ENCODE results near the gene CERS6.

DNA sequence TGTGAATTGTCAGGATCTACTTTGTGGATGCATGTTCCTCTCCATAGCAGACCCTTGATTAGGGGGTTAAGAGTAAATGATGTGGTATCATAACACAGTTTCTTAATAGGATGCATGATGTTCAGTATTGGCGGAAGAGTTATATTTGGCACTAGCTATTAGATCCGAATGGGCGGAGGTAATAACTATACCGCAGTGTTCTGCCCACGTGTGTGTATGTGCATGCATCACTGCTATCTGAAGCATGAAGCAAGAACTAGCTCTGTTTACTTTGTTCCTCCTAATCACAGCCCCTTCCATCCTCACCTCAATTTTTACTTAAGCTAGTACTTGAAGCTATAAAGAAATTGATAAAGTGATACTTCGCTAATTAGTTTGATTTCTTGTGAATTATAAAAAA lies 186.8 kb downstream of the CERS6 start:
- TF ChIP-seq, protein P1, sequence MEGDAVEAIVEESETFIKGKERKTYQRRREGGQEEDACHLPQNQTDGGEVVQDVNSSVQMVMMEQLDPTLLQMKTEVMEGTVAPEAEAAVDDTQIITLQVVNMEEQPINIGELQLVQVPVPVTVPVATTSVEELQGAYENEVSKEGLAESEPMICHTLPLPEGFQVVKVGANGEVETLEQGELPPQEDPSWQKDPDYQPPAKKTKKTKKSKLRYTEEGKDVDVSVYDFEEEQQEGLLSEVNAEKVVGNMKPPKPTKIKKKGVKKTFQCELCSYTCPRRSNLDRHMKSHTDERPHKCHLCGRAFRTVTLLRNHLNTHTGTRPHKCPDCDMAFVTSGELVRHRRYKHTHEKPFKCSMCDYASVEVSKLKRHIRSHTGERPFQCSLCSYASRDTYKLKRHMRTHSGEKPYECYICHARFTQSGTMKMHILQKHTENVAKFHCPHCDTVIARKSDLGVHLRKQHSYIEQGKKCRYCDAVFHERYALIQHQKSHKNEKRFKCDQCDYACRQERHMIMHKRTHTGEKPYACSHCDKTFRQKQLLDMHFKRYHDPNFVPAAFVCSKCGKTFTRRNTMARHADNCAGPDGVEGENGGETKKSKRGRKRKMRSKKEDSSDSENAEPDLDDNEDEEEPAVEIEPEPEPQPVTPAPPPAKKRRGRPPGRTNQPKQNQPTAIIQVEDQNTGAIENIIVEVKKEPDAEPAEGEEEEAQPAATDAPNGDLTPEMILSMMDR (conservative IDR thresholded peaks at IDR 0.05; ENCODE audit: low read depth in 2 of 2): no peak
- TF ChIP-seq ZNF331 (CRISPR knock-in tag; IDR thresholded peaks at IDR 0.05; ENCODE audit: low read depth): no peak
- TF ChIP-seq, protein P2, sequence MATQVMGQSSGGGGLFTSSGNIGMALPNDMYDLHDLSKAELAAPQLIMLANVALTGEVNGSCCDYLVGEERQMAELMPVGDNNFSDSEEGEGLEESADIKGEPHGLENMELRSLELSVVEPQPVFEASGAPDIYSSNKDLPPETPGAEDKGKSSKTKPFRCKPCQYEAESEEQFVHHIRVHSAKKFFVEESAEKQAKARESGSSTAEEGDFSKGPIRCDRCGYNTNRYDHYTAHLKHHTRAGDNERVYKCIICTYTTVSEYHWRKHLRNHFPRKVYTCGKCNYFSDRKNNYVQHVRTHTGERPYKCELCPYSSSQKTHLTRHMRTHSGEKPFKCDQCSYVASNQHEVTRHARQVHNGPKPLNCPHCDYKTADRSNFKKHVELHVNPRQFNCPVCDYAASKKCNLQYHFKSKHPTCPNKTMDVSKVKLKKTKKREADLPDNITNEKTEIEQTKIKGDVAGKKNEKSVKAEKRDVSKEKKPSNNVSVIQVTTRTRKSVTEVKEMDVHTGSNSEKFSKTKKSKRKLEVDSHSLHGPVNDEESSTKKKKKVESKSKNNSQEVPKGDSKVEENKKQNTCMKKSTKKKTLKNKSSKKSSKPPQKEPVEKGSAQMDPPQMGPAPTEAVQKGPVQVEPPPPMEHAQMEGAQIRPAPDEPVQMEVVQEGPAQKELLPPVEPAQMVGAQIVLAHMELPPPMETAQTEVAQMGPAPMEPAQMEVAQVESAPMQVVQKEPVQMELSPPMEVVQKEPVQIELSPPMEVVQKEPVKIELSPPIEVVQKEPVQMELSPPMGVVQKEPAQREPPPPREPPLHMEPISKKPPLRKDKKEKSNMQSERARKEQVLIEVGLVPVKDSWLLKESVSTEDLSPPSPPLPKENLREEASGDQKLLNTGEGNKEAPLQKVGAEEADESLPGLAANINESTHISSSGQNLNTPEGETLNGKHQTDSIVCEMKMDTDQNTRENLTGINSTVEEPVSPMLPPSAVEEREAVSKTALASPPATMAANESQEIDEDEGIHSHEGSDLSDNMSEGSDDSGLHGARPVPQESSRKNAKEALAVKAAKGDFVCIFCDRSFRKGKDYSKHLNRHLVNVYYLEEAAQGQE (IDR thresholded peaks at IDR 0.05; ENCODE audit: unreplicated experiment): no peak
- TF ChIP-seq POLR2AphosphoS5 (IDR thresholded peaks at IDR 0.05; ENCODE audit: low read depth): no peak
- TF ChIP-seq EZH2 (IDR thresholded peaks at IDR 0.05; ENCODE audit: low read depth, unreplicated experiment): no peak
- no peak for TF ChIP-seq STAT1 (IDR thresholded peaks at IDR 0.05; ENCODE audit: unreplicated experiment)
